Activated CD4-positive, alpha-beta T cell treated with anti-CD3 and anti-CD28 coated beads for 48 hours (primary cell): ENCODE measurements around the gene MAD1L1.

Source experiments
- DNase-seq: peaks from one replicate; pipeline ENCODE4 v3.0.0-alpha.2; 2020

Gene MAD1L1

DNA sequence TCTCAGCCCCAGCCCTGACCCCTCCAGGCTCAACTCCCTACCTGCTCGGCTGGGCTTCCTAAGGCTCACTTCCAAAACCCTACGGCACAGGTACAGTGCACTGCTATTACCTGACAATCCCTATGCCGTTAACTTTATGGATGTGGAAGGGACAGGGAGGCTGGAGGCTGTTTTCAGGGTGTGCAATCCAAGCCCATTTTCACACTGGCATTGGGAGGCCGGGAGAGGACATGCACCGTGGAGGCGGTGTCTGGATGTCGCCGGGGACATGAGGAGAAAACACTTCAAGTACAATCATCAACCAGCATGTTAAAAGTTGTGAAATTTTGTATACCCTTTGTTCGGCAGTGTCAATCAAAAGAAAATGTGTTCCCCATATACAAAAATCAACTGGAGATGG lies 80.1 kb downstream of the MAD1L1 start:
- no peak for DNase-seq

DNA sequence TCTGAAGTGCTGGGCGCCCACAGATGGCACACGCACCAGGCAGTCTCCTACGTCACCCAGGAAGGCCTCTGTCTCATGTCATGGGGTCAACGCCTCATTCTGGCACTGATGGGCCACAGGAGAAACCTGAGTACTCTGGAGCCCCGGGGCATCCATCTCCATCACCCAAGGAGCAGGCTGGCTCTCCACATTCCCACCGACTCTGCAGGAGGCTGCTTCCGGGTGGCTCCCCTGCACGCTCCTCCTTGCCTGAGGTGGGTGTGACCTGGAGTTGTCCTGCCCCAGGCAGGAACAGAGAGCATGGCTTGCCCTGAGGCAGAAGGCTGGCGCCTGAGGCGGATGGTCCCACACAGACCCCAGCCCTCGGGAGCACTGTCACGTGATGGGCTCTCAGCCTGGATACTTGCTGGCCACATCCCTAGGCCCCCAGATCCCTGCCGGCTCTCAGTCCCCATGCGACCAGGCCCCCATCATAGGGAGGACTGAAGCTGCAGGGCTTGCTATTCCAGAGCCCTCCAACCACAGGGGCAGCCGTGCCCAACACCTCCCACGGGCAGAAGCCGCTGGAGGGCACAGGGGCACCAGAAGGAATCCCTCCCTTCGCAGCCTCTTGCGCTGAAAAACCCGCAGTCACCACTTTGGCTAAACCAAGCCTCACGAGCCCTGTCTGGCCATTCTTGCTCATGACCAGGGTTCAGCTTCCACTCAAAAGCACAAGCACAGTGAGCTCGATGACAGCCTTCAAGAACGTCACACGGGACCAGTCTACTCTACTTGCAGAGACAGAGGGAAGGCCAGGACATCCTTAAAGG lies 80.7 kb downstream of the MAD1L1 start:
- DNase-seq, result no peak

DNA sequence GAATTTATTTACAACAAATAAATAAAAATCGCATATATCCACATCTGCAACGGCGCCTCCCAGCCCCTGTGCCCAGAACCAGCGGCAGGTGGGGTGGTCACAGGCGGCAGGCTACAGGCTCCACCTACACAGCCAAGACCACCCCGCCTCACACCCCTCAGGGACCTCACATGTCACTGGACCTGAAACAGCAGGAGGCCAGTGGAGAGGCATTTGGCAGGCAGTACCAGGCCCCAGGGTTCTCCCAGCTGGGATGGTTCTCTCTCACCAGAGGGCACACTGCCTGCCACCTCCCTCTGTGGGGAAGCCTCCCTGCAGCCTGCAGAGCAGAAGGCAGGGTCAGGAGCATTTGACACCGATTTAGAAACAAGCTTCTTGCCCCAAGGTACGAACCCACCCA lies 81.5 kb downstream of the MAD1L1 start:
- DNase-seq, result no peak

DNA sequence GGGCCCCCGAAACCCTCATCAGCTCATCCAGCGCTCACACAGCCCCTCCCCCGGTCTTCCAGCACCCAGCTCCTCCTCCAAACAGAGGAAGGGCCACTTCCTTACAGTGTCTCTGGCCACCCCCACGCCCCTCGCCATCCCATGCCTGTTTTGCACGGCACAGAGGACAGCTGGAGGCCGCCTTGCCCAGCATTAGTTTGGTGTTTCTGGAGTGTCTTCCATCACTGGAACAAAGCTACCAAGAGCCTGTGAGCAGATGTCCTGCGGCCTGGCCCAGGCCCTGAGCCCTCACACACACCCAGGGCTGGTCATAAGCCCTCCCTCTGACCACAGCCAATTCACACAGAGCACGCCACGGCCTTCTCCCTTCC lies 82.3 kb downstream of the MAD1L1 start:
- no peak for DNase-seq

DNA sequence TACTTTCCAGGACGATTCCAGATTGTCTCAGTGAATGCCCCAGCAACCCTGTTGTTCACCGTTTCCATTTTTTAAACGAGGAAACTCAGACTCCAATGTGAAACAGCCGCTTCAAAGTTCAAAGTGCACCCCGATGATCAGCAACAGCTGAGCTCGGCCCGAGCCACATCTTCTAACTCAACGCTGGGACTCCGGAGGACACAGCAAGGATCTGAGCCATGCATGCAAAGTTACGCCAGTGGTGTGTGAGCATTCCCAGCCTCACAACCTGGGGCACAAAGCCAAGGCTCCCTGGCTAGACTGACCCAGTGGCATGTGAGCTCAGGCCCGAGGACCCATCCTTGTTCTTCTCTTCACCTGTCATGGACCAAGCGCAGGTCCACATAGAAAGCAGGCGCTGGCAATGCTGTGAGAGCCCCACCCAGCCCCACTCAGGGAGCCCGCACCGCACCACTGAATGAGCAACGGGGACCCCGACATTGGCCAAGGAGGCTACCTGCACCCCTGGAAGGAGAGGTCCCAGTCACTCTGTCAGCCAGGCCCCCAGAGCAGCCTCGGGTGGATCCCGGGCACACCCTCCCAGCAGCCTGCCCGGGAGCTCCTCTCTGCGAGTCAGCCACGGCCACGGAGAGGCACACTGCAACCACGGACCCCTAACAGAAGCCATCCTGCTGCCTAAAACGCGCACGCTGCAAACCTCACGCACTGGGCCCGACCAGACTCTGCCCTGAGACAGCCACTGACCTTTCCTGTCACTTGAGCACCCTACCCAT lies 82.9 kb downstream of the MAD1L1 start:
- no peak for DNase-seq

DNA sequence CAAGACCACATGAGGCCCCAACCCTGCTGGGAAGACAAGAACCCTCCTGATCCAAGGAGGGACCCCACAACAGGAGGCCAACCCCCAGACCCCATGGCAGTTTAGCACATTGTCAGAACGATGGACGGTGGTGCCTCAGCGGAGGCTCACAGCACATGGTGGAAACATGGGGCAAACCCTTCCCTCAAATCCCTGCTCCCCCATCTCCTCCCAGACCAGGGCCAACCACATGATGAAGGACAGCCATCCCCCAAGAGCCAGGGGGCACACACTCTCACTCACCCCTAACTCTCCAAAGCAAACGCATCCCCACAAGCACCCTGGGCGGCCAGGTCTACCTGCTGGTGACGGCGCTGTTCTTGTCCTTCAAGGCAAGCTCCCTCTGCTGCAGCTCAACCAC lies 83.9 kb downstream of the MAD1L1 start:
- DNase-seq, result no peak

DNA sequence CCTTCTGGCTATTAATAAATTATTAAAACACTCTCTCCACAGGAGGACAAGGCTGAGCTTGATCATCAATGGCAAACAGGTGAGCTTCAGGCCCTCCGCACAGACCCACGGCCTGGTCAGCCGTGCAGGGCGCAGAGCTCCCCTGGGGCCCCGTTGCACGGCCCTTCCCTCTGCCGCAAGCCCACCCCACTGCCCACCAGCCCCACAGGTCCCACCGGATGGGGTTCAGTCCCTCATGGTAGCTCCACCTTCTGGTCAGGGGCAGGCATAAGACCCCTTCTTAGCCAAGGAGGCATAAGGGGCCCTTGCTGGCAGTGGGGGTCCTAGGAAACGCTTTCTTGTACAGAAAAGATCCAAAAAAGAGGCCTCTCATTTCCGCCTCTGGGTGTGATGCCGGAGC lies 84.6 kb downstream of the MAD1L1 start:
- no peak for DNase-seq

DNA sequence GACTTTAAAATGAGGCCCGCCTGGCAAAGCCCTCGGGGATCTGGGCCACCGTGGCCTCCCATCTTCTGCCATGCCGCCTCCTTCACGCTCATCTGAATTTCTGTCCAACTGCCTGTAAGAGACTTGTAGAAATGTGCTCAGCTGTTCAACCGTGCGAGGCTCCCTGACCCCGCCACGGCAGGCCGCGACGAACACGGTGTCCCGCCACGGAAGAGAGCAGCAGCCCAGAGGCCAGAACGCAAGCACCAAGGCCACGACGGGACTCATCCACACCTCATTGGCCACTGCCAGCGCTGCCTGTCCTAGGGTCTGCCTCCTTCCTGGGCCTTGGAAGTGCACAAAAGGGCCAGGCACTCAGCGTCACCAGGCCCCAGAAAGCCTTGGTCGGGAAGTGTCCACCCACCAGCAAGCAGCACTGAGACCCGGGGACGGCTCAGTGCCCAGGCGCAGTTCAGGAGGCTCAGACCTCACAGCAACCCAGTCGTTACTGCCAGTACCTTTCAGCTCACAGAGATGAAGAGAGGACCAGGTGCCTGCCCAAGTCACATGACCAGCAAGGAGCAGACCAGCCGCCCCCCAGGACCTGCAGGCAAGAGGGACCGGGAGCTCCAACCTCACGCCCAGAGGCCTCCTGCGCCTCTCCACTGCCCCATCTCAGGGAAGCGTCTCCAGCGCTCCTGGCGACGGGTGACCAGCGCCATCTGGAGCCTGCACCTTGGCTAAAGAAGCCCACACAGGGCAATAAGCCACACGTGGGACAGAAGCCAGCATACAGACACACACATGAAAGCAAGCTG lies 85.9 kb downstream of the MAD1L1 start:
- DNase-seq, result no peak

DNA sequence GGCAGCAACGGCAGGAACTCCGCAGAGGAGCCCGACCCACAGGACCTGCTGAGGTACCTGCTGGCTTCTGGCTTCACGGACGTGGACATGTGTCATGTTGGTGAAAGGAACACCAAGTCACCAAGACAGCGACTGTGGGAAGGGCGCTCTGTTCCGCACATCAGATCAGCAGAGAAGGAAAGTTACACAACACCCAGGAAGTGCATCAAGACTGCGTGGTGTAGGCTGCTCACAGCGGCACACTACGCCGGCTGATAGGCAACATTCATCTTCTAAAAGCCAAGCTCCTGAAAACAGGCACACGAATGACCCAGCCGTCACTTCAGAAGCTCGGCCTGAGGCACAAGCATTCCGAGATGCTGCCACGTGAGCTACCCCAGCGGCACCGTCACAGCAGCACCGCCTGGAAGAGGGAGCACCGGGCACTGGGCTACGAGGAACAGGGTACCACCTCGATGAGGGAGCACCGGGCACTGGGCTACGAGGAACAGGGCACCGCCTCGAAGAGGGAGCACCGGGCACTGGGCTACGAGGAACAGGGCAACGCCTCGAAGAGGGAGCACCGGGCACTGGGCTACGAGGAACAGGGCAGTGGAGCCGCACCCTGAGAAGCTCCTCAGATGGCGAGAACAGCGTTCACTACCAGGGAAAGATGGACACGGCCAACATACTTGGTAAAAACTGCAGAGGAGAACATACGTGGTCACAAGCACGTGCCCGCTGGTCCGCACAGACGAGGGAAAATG lies 86.7 kb downstream of the MAD1L1 start:
- no peak for DNase-seq

DNA sequence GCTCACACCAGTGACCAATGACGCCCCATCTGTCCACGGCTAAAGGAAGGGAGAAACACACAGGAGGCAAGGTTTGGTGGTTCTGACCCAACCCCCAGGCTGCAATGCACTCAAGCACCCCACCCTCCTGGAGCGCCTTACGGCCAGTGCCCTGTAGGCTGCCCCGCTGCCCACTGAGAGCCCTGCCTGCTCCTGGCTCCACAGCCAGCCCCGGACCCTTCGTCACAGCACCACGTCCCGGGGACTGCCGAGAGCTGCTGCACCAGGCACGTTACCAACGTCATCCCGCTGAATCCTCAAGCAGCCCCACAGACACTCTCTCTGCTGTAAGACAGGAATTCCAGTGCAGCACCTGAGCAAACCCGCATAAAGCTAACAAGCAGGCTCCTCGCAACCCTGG lies 87.8 kb downstream of the MAD1L1 start:
- DNase-seq, result no peak

DNA sequence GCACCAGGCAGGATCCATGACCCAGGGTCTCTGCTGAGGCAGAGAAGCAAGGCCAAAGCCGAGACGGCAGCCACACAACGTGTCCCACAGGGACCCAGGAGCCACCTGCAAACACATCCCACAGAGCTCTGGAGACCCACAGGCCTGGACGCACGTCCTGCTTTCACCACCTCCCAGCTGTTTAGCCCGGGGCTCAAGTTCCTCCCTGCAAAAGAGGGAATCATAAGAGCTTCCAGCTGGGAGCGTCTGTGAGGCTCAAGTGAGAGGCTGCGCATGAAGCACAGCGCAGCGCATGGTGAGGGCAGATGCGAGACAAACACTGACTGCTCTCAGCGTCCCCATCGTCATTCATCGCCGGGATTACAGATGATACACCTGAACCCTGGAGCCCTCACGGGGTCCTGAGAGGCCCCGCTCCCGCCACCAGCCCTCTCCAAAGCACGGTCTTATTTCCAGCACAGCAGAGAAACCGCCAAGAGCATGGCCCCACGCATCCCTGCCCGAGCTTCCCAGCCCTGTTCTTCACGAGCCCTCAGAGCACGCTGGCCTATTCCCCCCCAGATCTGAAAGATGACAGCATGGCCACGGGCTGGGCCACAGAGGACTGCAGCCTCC lies 88.7 kb downstream of the MAD1L1 start:
- DNase-seq, result no peak

DNA sequence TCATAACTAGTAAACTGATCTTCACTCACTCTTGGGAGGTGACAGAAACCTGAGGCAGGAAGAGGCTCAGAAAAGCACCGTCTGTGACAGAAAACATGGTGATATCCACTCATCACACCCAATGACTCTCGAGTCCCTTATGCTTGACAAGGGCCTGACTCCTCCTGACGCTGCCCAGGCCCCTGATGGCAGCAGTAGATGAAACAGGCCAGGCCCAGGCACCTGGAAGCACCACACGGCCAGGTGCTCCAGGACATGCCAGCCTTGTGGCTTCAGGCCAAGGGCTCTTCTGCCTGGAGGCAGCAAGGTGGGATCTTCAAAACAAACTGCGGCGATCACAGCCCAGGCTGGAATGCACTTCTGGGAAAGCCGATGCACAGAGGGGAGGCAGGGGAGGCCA lies 89.3 kb downstream of the MAD1L1 start:
- no peak for DNase-seq

DNA sequence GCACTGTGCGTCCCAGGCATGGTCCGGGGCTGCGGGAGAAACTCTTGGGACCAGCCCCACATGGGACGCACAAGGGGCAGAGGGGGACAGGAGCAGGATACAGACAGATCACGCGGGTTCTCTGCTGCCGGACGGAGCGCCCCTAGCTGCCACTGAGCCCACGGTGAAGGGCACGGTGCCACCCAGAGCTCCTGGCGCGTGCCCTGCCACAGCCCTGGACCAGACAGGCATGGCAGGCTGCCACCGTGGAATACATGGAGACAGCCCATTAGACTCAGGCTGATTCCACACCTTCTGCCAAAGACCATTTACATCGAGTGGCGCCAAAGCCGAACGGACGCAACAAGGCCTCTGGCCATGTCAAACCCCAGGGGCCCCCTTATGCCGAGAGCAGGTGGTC lies 90.4 kb downstream of the MAD1L1 start:
- no peak for DNase-seq

DNA sequence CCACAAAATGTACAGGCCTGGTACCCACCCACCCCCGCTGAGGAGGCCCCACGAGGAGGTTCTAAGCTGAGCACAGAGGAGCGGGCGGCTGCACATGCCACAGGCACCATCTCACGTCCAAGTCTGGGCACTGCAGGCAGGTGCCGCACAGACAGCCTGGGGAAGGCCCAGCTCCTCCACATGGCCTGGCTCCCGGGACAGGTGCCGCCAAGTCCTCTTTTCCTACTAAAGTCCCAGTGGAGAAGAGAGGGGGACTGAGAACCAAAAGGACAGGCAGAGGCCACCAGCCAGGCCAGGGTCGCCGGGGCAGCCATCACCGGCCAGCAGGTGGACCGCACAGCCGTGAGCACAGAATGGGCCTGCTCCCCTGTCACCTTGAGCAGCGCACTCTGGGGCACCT lies 91.1 kb downstream of the MAD1L1 start:
- DNase-seq, result no peak

DNA sequence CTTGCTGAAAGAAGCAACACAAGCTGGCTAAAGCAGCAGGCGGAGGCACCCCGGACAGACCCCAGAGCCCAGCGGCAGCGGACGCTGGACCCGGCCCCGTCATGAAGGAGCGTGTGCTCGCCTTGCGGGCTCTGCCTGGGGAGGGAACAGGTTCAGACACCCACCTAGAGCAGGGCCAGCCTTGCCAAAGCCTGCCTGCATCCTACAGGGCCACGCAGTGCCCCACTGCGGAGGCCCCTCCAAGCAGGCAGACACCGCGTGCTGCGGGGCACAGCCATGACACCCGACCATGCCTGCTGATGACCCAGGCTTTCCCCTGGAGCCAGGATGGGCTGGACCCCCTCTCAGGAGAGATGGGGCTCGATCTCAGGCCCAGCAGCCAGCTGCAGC lies 91.7 kb downstream of the MAD1L1 start:
- no peak for DNase-seq

DNA sequence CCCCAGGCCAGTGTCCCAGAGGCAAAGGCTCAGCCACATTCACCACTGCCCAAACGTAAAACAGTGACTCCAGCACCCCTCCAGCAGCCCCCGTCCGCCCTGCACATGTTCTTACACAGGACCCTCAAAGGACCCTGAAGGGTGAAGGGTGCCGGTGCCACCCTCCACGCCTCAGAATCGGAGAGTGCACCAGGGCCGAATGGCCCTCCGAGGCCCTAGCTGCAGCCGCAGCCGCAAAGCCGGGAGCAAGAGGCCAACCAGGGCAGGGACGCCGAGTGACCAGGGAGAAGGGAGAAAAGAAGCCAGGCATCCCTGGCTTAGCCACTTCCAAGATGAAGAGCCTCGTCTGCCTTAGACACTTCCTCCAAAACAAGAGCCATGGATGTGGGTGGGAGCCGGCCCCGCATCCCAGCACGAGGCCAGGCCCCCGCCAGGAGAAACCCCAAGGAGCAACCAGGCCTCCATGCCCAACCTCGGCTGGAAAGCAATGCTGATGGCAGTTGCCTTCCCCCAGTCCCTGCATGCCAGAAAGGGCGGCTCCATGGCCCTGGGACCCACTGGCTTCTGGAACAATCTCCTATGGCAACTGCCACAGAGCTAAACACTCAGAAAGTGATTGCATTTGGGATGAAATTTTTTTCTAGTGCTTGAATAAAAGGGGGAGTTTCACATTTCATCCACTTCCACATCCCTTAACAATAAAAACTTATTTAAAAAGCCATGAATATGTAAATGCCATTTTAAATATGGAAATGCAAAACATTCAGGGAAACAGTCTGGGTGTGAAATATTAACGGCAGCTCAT lies 92.3 kb downstream of the MAD1L1 start:
- no peak for DNase-seq

DNA sequence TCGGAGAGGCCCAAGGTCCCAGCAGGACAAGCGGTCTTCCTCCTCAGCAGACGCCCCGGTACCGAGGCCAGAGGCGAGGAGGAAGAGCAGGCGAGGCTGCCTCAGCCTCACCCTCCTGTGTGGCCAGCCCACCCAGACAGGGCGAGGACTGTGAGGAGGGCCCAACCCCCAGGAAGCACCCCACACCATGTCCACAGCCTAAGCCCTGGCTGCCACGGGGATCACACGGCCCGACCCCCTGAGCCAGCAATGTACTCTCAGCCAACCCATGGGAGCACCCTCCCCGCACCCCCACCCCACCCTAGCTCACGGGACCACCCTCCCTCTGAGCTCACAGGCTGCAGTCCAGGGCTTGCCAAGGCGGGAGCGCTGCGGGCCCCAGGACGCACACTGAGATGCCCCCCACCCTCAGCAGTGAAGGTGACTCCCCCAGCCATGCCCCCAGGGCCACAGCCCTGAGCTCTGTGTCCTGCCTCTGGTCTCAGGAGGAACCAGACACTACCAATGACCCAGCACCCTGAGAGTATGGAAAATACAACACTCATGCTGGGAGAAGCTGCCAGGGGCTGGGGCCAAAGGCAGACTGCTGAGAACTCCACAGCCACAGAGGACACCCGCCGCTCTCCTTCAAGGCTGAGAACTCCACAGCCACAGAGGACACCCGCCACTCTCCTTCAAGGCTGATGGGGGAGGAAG lies 93.6 kb downstream of the MAD1L1 start:
- no peak for DNase-seq

DNA sequence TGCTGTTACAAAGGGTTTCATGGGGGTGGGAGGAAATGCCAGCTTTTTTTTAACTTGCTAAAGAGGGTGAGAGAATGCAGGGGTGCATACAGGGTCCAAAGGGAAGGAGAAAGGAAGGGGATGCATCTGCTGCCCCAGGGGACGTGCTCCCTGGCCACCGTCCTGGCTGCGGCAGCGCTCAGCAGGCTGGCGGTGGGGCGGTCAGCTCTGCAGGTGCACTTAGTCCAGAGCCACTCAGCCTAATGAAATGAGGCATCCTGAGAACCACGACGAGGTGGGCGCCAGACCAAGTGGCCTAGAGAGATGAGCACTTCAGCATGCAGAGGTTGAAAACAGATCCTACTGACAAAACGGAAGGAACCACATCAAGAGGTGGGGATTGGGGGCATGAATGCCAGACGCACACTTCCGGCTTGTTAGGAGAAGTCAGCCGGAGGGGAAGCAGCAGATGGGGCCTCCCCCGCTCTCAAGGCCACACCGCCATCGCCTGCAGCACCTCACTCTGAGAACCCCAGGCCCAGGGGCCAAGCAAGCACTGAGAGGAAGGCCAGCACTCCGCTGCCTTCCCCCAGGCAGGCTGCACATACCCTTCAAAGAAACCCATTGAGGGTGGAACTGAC lies 94.5 kb downstream of the MAD1L1 start:
- DNase-seq, result peak; percentile 73

DNA sequence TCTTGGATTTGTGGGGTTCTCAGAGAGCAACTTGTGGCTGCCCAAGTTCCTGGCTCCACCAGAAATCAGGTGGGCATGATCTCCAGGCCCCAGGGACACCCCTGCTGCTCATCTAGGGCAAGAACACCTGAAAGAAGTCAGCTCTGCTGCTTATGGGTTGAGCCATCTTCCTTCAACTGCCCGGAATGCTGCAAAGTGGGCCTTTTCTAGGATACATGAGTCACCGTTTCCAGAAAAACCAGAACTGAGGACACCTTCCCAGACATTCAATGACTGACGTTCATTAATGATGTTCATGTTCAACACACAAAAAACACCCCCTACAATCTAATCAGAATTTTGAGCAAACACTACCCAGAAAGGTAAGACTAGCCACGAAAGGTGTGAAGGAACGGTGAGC lies 98.0 kb downstream of the MAD1L1 start:
- DNase-seq, result no peak

DNA sequence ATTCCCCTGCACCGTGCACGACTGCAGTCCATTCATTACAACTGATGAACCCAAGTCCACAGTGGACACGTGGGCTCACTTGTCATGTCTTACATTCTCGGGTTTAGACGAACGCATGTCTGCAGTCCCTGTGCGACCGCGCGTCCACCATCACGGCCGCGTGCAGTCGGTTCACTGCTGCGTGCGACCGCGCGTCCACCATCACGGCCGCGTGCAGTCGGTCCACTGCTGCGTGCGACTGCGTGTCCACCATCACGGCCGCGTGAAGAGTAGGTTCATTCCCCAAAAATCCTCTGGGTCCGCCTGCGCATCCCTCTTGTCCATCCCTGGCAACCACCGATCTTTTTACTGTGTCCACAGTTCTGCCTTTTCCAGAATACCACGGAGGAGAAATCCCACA lies 100.5 kb downstream of the MAD1L1 start:
- DNase-seq, result no peak

DNA sequence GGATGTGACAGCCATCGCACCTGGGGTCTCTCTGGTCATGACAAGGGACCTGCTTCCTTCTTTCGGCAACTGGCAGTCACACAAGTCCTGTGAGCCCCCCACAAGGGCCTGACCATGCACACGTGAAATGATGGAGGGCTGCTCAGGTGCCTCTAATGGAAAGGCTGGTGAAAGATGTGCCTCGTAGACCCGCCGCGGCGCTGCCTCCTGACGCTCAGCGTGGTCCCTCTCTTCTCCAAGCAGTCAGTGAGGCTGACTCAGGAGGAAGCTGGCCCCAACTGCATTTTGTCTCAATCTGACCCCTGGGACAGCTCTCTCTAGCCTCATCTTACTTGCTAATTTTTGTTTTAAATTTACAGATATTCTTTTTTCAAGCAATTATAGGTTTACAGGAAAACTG lies 100.9 kb downstream of the MAD1L1 start:
- DNase-seq, result no peak
